Heart left ventricle (tissue), 16 donors: ENCODE data around the gene DRC3. TPM values are rescaled to one million over a fixed set of nuclear protein-coding genes. Genes with fewer than 3 reads are reported as not detected.

Experiments used
- ATAC-seq, 4 donors: fragments of 200-7000 bp; cut with Tn5 transposase; one replicate each; pipeline ENCODE4 v1.9.1; 2020 to 2022; ENCODE audit warnings: moderate library complexity in 4 of 4, mild to moderate bottlenecking in 3 of 4, moderate number of reproducible peaks in 1 of 4
- DNase-seq, 5 donors: peaks; one replicate each; pipeline ENCODE4 v3.0.0-alpha.2; 2020
- H3K27ac ChIP-seq, 12 donors: fragments of 200-600 bp; sonication (generic) in 4 of 12; one replicate each; pipeline versions ENCODE4 v1.5.0 to v1.8.0; 2016 to 2022; ENCODE audit warnings: mild to moderate bottlenecking in 2 of 12
- H3K27me3 ChIP-seq, 9 donors: fragments of 200-600 bp; sonication (generic) in 2 of 9; one replicate each; pipeline versions ENCODE4 v1.5.1 to v1.8.0; 2016 to 2022; ENCODE audit warnings: mild to moderate bottlenecking in 3 of 9
- H3K36me3 ChIP-seq, 9 donors: fragments of 200-600 bp; sonication (generic) in 2 of 9; one replicate each; pipeline versions ENCODE4 v1.5.0 to v1.8.0; 2018 to 2022; ENCODE audit warnings: mild to moderate bottlenecking in 2 of 9
- H3K4me1 ChIP-seq, 12 donors: fragments of 200-600 bp; sonication (generic) in 4 of 12; one replicate each; pipeline versions ENCODE4 v1.5.0 to v1.8.0; 2016 to 2022; ENCODE audit warnings: mild to moderate bottlenecking in 3 of 12
- H3K4me3 ChIP-seq, 12 donors: fragments of 200-600 bp; sonication (generic) in 4 of 12; one replicate each; pipeline versions ENCODE4 v1.5.0 to v1.8.0; 2017 to 2022; ENCODE audit warnings: mild to moderate bottlenecking in 9 of 12, moderate library complexity in 4 of 12
- H3K9me3 ChIP-seq, 12 donors: fragments of 200-600 bp; sonication (generic) in 4 of 12; one replicate each; pipeline versions ENCODE4 v1.5.0 to v1.8.0; 2016 to 2022; ENCODE audit warnings: mild to moderate bottlenecking in 1 of 12
- CTCF ChIP-seq, 12 donors: fragments of 200-600 bp; sonication (generic) in 4 of 12; IDR thresholded peaks; one replicate each; pipeline versions ENCODE4 v1.5.0 to v1.8.0; 2018 to 2022; ENCODE audit warnings: antibody characterized with exemption in 12 of 12, mild to moderate bottlenecking in 5 of 12
- POLR2A ChIP-seq, 2 donors: fragments of 450-650 bp; IDR thresholded peaks; one replicate each; pipeline ENCODE4 v1.6.1; 2017; ENCODE audit warnings: antibody characterized with exemption in 2 of 2, mild to moderate bottlenecking in 2 of 2, moderate library complexity in 2 of 2
- WGBS, 4 donors: extraction: QIAGEN DNeasy Blood & Tissue Kit in 2 of 4; methylation state at CpG; one replicate each; pipeline versions ENCODE4 v1.1.5 to v1.1.7; 2013 to 2018; 5-methylcytosine and 5-hydroxymethylcytosine counted together
- intact Hi-C, 10 donors: fragments of 100-400 bp; cut with DNase I; formaldehyde crosslinking; loops; one replicate each; pipeline versions ENCODE4 v1.11.1 to v1.14.2; 2022
- polyA plus RNA-seq, 2 donors: library from polyadenylated mRNA; stranded (reverse); fragments of 200-250 nt; gene quantifications; one replicate each; pipeline ENCODE4 v1.2.3, GENCODE V29; 2013
- total RNA-seq, 9 donors: library from RNA; depleted of rRNA in 2 of 9; stranded (reverse); fragments of >200 nt in 2 of 9; fragmentation: NEBNext Ultra II Directional in 3 of 9; extraction: Animal tissue kit (Norgen Biotek cat#: 25700) in 3 of 9; gene quantifications; one replicate each; pipeline versions ENCODE4 v1.1.0 to v1.2.4, GENCODE V29; 2016 to 2023
- donor health status: ischemic (EF 13 %, LVEDD 7.1; RV severe dilation, severe dysfunction).
- donor health status: healthy with polysubstance abuse.
- donor health status: DM: no; HTN: yes; CAD: no.
- donor health status: DM: no; HTN: no; CAD: no.
- donor health status: ischemic (EF 25% LVEDD 6.9; RV normal size, moderate dysfunction).
- donor health status: ischemic (EF 25% LVEDD 5.7; RV mildly dilated, moderate dysfunction).
- donor health status: healthy.
- donor health status: DM: yes; HTN: yes; CAD: no.
- donor health status: ischemic (EF 35%, LVEDD 5.7; RV mildly dilated, moderate dysfunction).
- donor health status: nonischemic (EF 11% LVEDD 7.7; RV severe dilation, severe dysfunction).
- donor health status: DM: yes; HTN: yes; CAD: no.
- donor health status: PGD.
- donor health status: ischemic (EF 29% LVEDD 5.4; RV normal size, mild dysfunction).
- donor health status: nonischemic (EF 23%, LVEDD 6.1; RV moderate dilation, normal function).

The DRC3 gene
- total and polyA plus RNA-seq, 11 donors = 0.42 to 3.7 (median 1.00) TPM

DNA sequence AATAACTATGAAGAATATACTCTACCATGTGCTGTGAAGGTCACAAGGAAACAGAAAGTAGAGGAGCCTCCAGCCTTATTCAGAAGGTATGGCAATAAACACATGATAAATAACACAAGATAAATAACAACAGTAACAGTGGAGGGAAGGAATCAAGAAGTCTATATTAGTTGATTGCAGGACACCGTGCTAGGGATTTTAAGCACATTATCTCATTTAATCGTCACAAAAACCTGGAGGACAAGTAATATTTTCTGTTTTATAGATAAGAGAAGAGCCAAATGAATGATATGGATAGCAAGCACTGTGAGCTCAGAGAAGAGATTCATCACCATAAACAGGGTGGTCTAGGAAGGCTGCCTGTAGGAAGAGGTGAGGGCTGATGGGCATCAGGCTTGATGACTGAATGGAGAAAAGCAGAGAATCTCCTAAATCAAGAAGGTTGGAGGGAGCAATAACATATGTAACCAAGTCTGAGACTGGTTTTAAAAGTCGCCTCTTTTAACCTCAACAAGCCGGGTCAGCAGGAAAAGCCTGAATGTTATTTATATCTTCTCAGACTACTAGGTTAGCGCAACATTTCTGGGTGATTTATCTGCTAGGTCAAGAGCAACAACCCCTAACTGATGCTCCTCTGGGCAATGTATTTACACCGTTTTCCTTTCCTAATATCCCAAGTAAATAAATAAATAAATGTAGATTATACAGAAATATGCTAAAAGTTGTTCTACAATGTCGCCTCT lies 8.8 kb upstream of the DRC3 start:
- Histone ChIP-seq H3K27me3 (no peaks in the 10 kb centered on the region), H3K9me3 (no peaks in the 10 kb centered on the region), H3K4me1 (peaks cover 4 to 69% (median 45%) of the 10 kb centered on the region in 12 donors), H3K36me3 (peaks cover 0 to 3% (median 0%) of the 10 kb centered on the region in 9 donors), H3K27ac (no peak overlapping the region), H3K4me3 (no peak overlapping the region)
- DNase-seq (no peak), ATAC-seq (no peak)
- intact Hi-C loops = loop anchor here in 2 of 10 donors (5.0 to 10.0 kb wide), 2 partner anchors 37 to 69 kb away; no protein-coding TSS in a partner anchor
- WGBS, 4 donors = 49 to 63% (median 55%) methylated on average over 7 of the region's 7 CpGs
- TF ChIP-seq POLR2A (IDR thresholded peaks at IDR 0.05) = no peak

DNA sequence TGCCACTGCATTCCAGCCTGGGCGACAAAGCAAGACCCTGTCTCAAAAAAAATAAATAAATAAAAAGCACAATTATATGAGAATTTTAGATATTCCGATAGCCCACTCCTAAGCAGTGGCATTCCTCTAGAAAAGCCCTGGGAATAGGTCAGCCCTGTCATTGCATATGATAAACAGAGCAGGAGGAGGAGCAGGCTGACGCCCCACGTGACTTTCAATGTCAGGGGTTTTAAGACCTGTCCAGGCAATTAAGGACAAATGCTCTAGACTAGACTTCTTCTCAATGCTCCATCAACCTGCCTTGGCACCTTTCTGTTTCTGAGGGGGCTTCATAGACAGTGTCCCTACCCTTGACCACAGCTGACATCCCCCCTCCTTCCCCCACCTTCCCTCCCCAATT lies 8.0 kb upstream of the DRC3 start:
- TF ChIP-seq POLR2A (IDR thresholded peaks at IDR 0.05) (no peak), CTCF (IDR thresholded peaks at IDR 0.05) (no peak)
- H3K4me3 ChIP-seq = no peak overlapping the region
- H3K27ac ChIP-seq = no peak overlapping the region
- 61 to 74% (median 68%) methylated on average over 4 of the region's 4 CpGs for WGBS, 4 donors
- ATAC-seq = no peak
- peaks cover 0 to 3% (median 0%) of the 10 kb centered on the region in 9 donors for H3K36me3 ChIP-seq
- DNase-seq = no peak
- H3K9me3 ChIP-seq = no peaks in the 10 kb centered on the region
- H3K4me1 ChIP-seq = peaks cover 4 to 64% (median 36%) of the 10 kb centered on the region in 12 donors
- H3K27me3 ChIP-seq = no peaks in the 10 kb centered on the region
- intact Hi-C loops = loop anchor here in 2 of 10 donors (5.0 to 10.0 kb wide), 3 partner anchors 32 to 70 kb away; no protein-coding TSS in a partner anchor

GRCh38 chr17:17965152-17965721 lies 7.4 kb upstream of the DRC3 start:
- 81 to 91% (median 87%) methylated on average over 2 of the region's 2 CpGs for WGBS, 4 donors
- Histone ChIP-seq H3K4me3 (no peak overlapping the region), H3K27ac (no peak overlapping the region), H3K4me1 (peaks cover 4 to 64% (median 33%) of the 10 kb centered on the region in 12 donors), H3K36me3 (peaks cover 0 to 3% (median 0%) of the 10 kb centered on the region in 9 donors), H3K9me3 (no peaks in the 10 kb centered on the region), H3K27me3 (no peaks in the 10 kb centered on the region)
- TF ChIP-seq CTCF (IDR thresholded peaks at IDR 0.05) (no peak), POLR2A (IDR thresholded peaks at IDR 0.05) (no peak)
- intact Hi-C loops = loop anchor here in 1 of 10 donors (5.0 to 10.0 kb wide), 2 partner anchors 33 to 70 kb away; no protein-coding TSS in a partner anchor
- DNase-seq = no peak
- ATAC-seq = no peak

DNA sequence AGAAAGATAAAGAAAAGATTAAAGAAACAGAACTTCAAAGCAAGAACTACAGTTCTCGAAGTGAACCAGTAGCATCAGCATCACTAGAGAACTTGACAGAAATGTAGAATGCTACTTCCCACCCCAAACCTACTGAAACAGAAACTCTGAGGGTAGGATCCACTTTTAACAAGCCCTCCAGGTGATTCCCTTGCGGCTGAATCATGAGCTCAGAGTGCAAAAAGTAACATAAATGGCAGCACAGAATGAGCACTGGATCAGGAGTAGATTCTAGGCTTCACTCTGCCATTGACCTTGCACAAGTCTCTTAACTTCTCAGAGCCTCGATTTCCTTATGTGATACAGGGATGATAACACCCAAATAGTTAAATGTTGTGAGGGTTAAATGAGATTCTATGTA lies 6.3 kb upstream of the DRC3 start:
- Histone ChIP-seq H3K4me1 (peaks cover 6 to 70% (median 42%) of the 10 kb centered on the region in 12 donors), H3K9me3 (no peaks in the 10 kb centered on the region), H3K36me3 (peaks cover 0 to 3% (median 0%) of the 10 kb centered on the region in 9 donors), H3K27ac (no peak overlapping the region), H3K27me3 (no peaks in the 10 kb centered on the region), H3K4me3 (no peak overlapping the region)
- no peak for DNase-seq
- ATAC-seq = no peak
- intact Hi-C loops = loop anchor here in 2 of 10 donors (2.0 to 10.0 kb wide), 3 partner anchors 34 to 72 kb away; no protein-coding TSS in a partner anchor
- TF ChIP-seq CTCF (IDR thresholded peaks at IDR 0.05) = no peak
- no peak for TF ChIP-seq POLR2A (IDR thresholded peaks at IDR 0.05)
- 67 to 82% (median 78%) methylated on average over 3 of the region's 3 CpGs for WGBS, 4 donors
